C4-2B (cell line): Measurements from ENCODE around the gene CATSPERE.
"Not testable (repeated sequence)": the region's sequence is repeated elsewhere in the genome, so short reads cannot be mapped to it uniquely, and the experiment has no call there.

Source experiments
- H3K27ac ChIP-seq: fragments of 450-650 bp; 2 replicates; pipeline ENCODE4 v1.5.1; 2017
- CTCF ChIP-seq: fragments of 450-650 bp; conservative IDR thresholded peaks from 2 replicates; pipeline ENCODE4 v1.5.1; 2017; ENCODE audit warnings: mild to moderate bottlenecking
- ZFX ChIP-seq: fragments of 450-650 bp; IDR thresholded peaks from 2 replicates; pipeline ENCODE4 v1.6.1; 2017

Gene CATSPERE

GRCh38 chr1:244657421-244657820 lies 196.3 kb downstream of the CATSPERE start:
- no peak overlapping the region for H3K27ac ChIP-seq
- TF ChIP-seq CTCF (no peak), ZFX (no peak)

GRCh38 chr1:244659694-244660093 lies 198.6 kb downstream of the CATSPERE start:
- TF ChIP-seq CTCF (no peak), ZFX (no peak)

GRCh38 chr1:244660595-244660994 lies 199.5 kb downstream of the CATSPERE start:
- no peak overlapping the region for H3K27ac ChIP-seq
- no peak for TF ChIP-seq ZFX
- no peak for TF ChIP-seq CTCF

More at GRCh38 chr1:244659694-244660093, 198.6 kb downstream of the CATSPERE start:
- no peak overlapping the region for H3K27ac ChIP-seq

- H3K27ac ChIP-seq: not testable (repeated sequence)
Measured at GRCh38 chr1:244661569-244662312, 200.7 kb downstream of the CATSPERE start.

- no peak overlapping the region for H3K27ac ChIP-seq
- TF ChIP-seq ZFX: no peak
- TF ChIP-seq CTCF: no peak
Measured at GRCh38 chr1:244662599-244662998, 201.5 kb downstream of the CATSPERE start.

GRCh38 chr1:244664353-244664752 lies 203.3 kb downstream of the CATSPERE start:
- H3K27ac ChIP-seq: no peak overlapping the region

GRCh38 chr1:244665771-244666217 lies 204.7 kb downstream of the CATSPERE start:
- H3K27ac ChIP-seq: no peak overlapping the region

More at GRCh38 chr1:244664353-244664752, 203.3 kb downstream of the CATSPERE start:
- no peak for TF ChIP-seq ZFX
- no peak for TF ChIP-seq CTCF

GRCh38 chr1:244666672-244667418 lies 205.8 kb downstream of the CATSPERE start:
- H3K27ac ChIP-seq: not testable (repeated sequence)

More at GRCh38 chr1:244665771-244666217, 204.7 kb downstream of the CATSPERE start:
- no peak for TF ChIP-seq CTCF
- no peak for TF ChIP-seq ZFX
